Smooth muscle cell (in vitro differentiated cells): ENCODE measurements around the gene ARRDC2. TPM values are rescaled to one million over a fixed set of nuclear protein-coding genes. Genes with fewer than 3 reads are reported as not detected.

Source experiments
- DNase-seq: peaks from one replicate; lab custom pipeline; 2025; ENCODE audit not compliant: unreplicated experiment; lab: John Stamatoyannopoulos, UW
- H2AFZ ChIP-seq: fragments of 200-600 bp; sonication (generic); 2 replicates; pipeline ENCODE4 v1.6.0; 2016; ENCODE audit warnings: antibody characterized with exemption, low read depth, mild to moderate bottlenecking
- H3F3A ChIP-seq: fragments of 200-600 bp; sonication (generic); 2 replicates; pipeline ENCODE4 v1.6.0; 2017; ENCODE audit warnings: antibody characterized with exemption, low read depth
- H3K27ac ChIP-seq: fragments of 200-600 bp; sonication (generic); 2 replicates; pipeline ENCODE4 v1.5.1; 2016; ENCODE audit warnings: low read depth, mild to moderate bottlenecking
- H3K27me3 ChIP-seq: fragments of 200-600 bp; sonication (generic); 2 replicates; pipeline ENCODE4 v1.6.1; 2016; ENCODE audit warnings: low read depth, mild to moderate bottlenecking
- H3K36me3 ChIP-seq: fragments of 200-600 bp; sonication (generic); 2 replicates; pipeline ENCODE4 v1.5.1; 2016; ENCODE audit warnings: low read depth
- H3K4me1 ChIP-seq: fragments of 200-600 bp; sonication (generic); 2 replicates; pipeline ENCODE4 v1.5.1; 2016; ENCODE audit warnings: low read depth
- H3K4me2 ChIP-seq: fragments of 200-600 bp; sonication (generic); 2 replicates; pipeline ENCODE4 v1.6.0; 2016; ENCODE audit warnings: mild to moderate bottlenecking
- H3K4me3 ChIP-seq: fragments of 200-600 bp; sonication (generic); 2 replicates; pipeline ENCODE4 v1.5.1; 2016; ENCODE audit warnings: mild to moderate bottlenecking
- H3K79me2 ChIP-seq: fragments of 200-600 bp; sonication (generic); 2 replicates; pipeline ENCODE4 v1.6.0; 2016; ENCODE audit warnings: low read depth, mild to moderate bottlenecking
- H3K9ac ChIP-seq: fragments of 200-600 bp; sonication (generic); 2 replicates; pipeline ENCODE4 v1.6.0; 2016; ENCODE audit warnings: low read depth
- H3K9me3 ChIP-seq: fragments of 200-600 bp; sonication (generic); replicated peaks from 2 replicates; pipeline ENCODE4 v1.5.1; 2016; ENCODE audit warnings: low read depth
- H4K20me1 ChIP-seq: fragments of 200-600 bp; sonication (generic); 2 replicates; pipeline ENCODE4 v1.6.0; 2016; ENCODE audit warnings: low read depth
- WGBS: methylation state at CpG from one replicate; pipeline ENCODE4 v1.1.7; 2016; ENCODE audit warnings: low lambda C conversion rate; 5-methylcytosine and 5-hydroxymethylcytosine counted together
- polyA plus RNA-seq: library from polyadenylated mRNA; unstranded; fragments of >200 nt; fragmentation: Nextera tagmentation; extraction: Ambion mirVana; gene quantifications from 2 replicates; pipeline ENCODE4 v1.2.1, GENCODE V29; 2016
- total RNA-seq: library from RNA; depleted of rRNA; stranded (reverse); fragments of >200 nt; gene quantifications from 2 replicates; pipeline ENCODE4 v1.2.3, GENCODE V29; 2014
- TF ChIP-seq, protein P1 (sequence below): fragments of 200-600 bp; sonication (generic); IDR thresholded peaks from 2 replicates; pipeline ENCODE4 v1.5.1; 2017; ENCODE audit warnings: borderline replicate concordance, mild to moderate bottlenecking, antibody characterized with exemption; ENCODE audit not compliant: insufficient read depth, poor library complexity, severe bottlenecking

ARRDC2 gene
- total and polyA plus RNA-seq, 2 experiments from 2014 or later = 4.3 to 4.4 TPM

DNA sequence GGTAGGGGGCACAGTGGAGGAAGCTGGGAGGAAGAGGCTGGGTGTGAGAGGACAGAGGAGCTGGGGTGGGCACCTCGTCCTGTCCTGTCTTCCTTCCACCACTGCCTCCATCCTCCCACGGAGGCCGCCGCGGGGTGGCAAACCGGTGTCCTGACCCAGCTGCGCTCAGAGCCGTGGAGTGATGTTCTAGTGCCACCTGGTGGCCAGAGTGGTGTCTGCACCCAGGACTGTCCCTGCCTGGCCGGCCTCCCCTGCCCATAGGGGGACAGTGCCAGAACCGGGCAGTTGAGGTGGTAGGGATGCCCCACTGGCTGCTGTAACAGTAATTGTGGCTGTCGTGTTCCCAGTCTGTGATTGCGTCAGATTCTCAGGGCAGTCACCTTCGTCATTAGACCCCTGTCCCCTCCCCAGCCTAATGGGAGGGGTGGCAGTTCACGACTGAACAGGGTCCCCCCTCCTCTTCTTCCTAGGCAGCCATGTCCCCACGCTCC lies 11.1 kb upstream of the ARRDC2 start:
- Histone ChIP-seq H2AFZ (no peak overlapping the region), H4K20me1 (no peaks in the 10 kb centered on the region), H3K4me3 (no peak overlapping the region), H3K27me3 (no peaks in the 10 kb centered on the region), H3K9me3 (no peaks in the 10 kb centered on the region), H3K9ac (no peak overlapping the region), H3K79me2 (no peaks in the 10 kb centered on the region), H3K36me3 (no peaks in the 10 kb centered on the region), H3K4me2 (no peak overlapping the region), H3F3A (no peaks in the 10 kb centered on the region), H3K4me1 (no peaks in the 10 kb centered on the region), H3K27ac (no peak overlapping the region)
- 19% methylated on average over 14 of the region's 15 CpGs for WGBS
- TF ChIP-seq, protein P1, sequence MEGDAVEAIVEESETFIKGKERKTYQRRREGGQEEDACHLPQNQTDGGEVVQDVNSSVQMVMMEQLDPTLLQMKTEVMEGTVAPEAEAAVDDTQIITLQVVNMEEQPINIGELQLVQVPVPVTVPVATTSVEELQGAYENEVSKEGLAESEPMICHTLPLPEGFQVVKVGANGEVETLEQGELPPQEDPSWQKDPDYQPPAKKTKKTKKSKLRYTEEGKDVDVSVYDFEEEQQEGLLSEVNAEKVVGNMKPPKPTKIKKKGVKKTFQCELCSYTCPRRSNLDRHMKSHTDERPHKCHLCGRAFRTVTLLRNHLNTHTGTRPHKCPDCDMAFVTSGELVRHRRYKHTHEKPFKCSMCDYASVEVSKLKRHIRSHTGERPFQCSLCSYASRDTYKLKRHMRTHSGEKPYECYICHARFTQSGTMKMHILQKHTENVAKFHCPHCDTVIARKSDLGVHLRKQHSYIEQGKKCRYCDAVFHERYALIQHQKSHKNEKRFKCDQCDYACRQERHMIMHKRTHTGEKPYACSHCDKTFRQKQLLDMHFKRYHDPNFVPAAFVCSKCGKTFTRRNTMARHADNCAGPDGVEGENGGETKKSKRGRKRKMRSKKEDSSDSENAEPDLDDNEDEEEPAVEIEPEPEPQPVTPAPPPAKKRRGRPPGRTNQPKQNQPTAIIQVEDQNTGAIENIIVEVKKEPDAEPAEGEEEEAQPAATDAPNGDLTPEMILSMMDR = peak; percentile 94
- DNase-seq = peak; percentile 80

GRCh38 chr19:17997969-17998826 lies 9.8 kb upstream of the ARRDC2 start:
- TF ChIP-seq, protein P1 = peak; percentile 29
- no peak for DNase-seq
- Histone ChIP-seq H3K4me1 (no peaks in the 10 kb centered on the region), H2AFZ (no peak overlapping the region), H3K27ac (no peak overlapping the region), H3K9me3 (no peaks in the 10 kb centered on the region), H3K4me2 (no peak overlapping the region), H3K27me3 (no peaks in the 10 kb centered on the region), H3K79me2 (no peaks in the 10 kb centered on the region), H3K36me3 (no peaks in the 10 kb centered on the region), H3K9ac (no peak overlapping the region), H3K4me3 (no peak overlapping the region), H3F3A (no peaks in the 10 kb centered on the region), H4K20me1 (no peaks in the 10 kb centered on the region)
- 60% methylated on average over 27 of the region's 41 CpGs for WGBS

- H3K36me3 ChIP-seq = no peaks in the 10 kb centered on the region
- no peak overlapping the region for H3K4me2 ChIP-seq
- H3K27me3 ChIP-seq = no peaks in the 10 kb centered on the region
- H4K20me1 ChIP-seq = no peaks in the 10 kb centered on the region
- no peaks in the 10 kb centered on the region for H3K79me2 ChIP-seq
- H3K27ac ChIP-seq = no peak overlapping the region
- H3K4me3 ChIP-seq = no peak overlapping the region
- TF ChIP-seq, protein P1 = no peak
- H3K9me3 ChIP-seq = no peaks in the 10 kb centered on the region
- no peaks in the 10 kb centered on the region for H3F3A ChIP-seq
- 91% methylated on average over 5 of the region's 5 CpGs for WGBS
- H3K9ac ChIP-seq = no peak overlapping the region
- no peak for DNase-seq
- H3K4me1 ChIP-seq = no peaks in the 10 kb centered on the region
- no peak overlapping the region for H2AFZ ChIP-seq
Observed at GRCh38 chr19:17998827-17999150, 9.2 kb upstream of the ARRDC2 start.
